Heart right ventricle (tissue), 16 donors: ENCODE results near the gene TMEM174. TPM values are rescaled to one million over a fixed set of nuclear protein-coding genes. Genes with fewer than 3 reads are reported as not detected.
"Not testable (repeated sequence)": the region's sequence is repeated elsewhere in the genome, so short reads cannot be mapped to it uniquely, and the experiment has no call there.

ENCODE experiments used
- ATAC-seq, 8 donors: fragments of 200-7000 bp; cut with Tn5 transposase; one replicate each; pipeline ENCODE4 v1.9.1; 2020; ENCODE audit warnings: mild to moderate bottlenecking in 8 of 8, moderate library complexity in 8 of 8, moderate number of reproducible peaks in 1 of 8
- DNase-seq, 2 donors: peaks; one replicate each; pipeline ENCODE4 v3.0.0-alpha.2; 2020
- H3K27ac ChIP-seq, 10 donors: fragments of 200-600 bp; sonication (generic) in 2 of 10; one replicate each; pipeline versions ENCODE4 v1.5.0 to v1.8.0; 2020 to 2022; ENCODE audit warnings: mild to moderate bottlenecking in 3 of 10
- H3K27me3 ChIP-seq, 7 donors: fragments of 200-600 bp; one replicate each; pipeline ENCODE4 v1.8.0; 2021 to 2022; ENCODE audit warnings: mild to moderate bottlenecking in 2 of 7
- H3K36me3 ChIP-seq, 9 donors: fragments of 200-600 bp; sonication (generic) in 1 of 9; one replicate each; pipeline versions ENCODE4 v1.5.0 to v1.8.0; 2020 to 2022; ENCODE audit warnings: mild to moderate bottlenecking in 2 of 9
- H3K4me1 ChIP-seq, 9 donors: fragments of 200-600 bp; sonication (generic) in 1 of 9; one replicate each; pipeline versions ENCODE4 v1.5.0 to v1.8.0; 2020 to 2022; ENCODE audit warnings: mild to moderate bottlenecking in 4 of 9
- H3K4me3 ChIP-seq, 10 donors: fragments of 200-600 bp; sonication (generic) in 2 of 10; one replicate each; pipeline versions ENCODE4 v1.5.0 to v1.8.0; 2020 to 2022; ENCODE audit warnings: mild to moderate bottlenecking in 7 of 10, moderate library complexity in 2 of 10
- H3K9me3 ChIP-seq, 11 donors: fragments of 200-600 bp in 10 of 11; sonication (generic) in 2 of 11; one replicate each; pipeline versions ENCODE4 v1.5.0 to v1.8.0; 2013 to 2022; ENCODE audit warnings: mild to moderate bottlenecking in 2 of 11, control low read depth in 1 of 11, moderate library complexity in 1 of 11
- WGBS, 2 donors: extraction: QIAGEN DNeasy Blood & Tissue Kit; methylation state at CpG; one replicate each; pipeline ENCODE4 v1.1.7; 2013; ENCODE audit warnings: inconsistent platforms in 1 of 2; 5-methylcytosine and 5-hydroxymethylcytosine counted together
- intact Hi-C, 10 donors: fragments of 100-400 bp; cut with DNase I; formaldehyde crosslinking; loops; one replicate each; pipeline versions ENCODE4 v1.11.1 to v1.14.2; 2022
- polyA plus RNA-seq, 2 donors: library from polyadenylated mRNA; stranded (reverse); fragments of 200-250 nt; gene quantifications; one replicate each; pipeline ENCODE4 v1.2.3, GENCODE V29; 2013
- total RNA-seq, 10 donors: library from RNA; stranded (reverse); fragmentation: NEBNext Ultra II Directional in 3 of 10; extraction: Animal tissue kit (Norgen Biotek cat#: 25700) in 3 of 10; gene quantifications; one replicate each; pipeline versions ENCODE4 v1.2.1 to v1.2.4, GENCODE V29; 2021 to 2023
- TF ChIP-seq, protein P1 (sequence below), 9 donors: fragments of 200-600 bp; sonication (generic) in 2 of 9; IDR thresholded peaks; one replicate each; pipeline versions ENCODE4 v1.5.0 to v1.8.0; 2021 to 2022; ENCODE audit warnings: antibody characterized with exemption in 9 of 9, mild to moderate bottlenecking in 5 of 9, moderate library complexity in 1 of 9
- donor health status: Arrhythmogenic right ventricular cardiomyopathy.
- donor health status: ischemic (EF 13 %, LVEDD 7.1; RV severe dilation, severe dysfunction).
- donor health status: healthy with polysubstance abuse.
- donor health status: DM: no; HTN: yes; CAD: no.
- donor health status: DM: no; HTN: no; CAD: no.
- donor health status: ischemic (EF 25% LVEDD 6.9; RV normal size, moderate dysfunction).
- donor health status: ischemic (EF 25% LVEDD 5.7; RV mildly dilated, moderate dysfunction).
- donor health status: healthy.
- donor health status: DM: yes; HTN: yes; CAD: no.
- donor health status: Ischemic cardiomyopathy.
- donor health status: ischemic (EF 35%, LVEDD 5.7; RV mildly dilated, moderate dysfunction).
- donor health status: nonischemic (EF 11% LVEDD 7.7; RV severe dilation, severe dysfunction).
- donor health status: DM: yes; HTN: yes; CAD: no.
- donor health status: PGD.
- donor health status: ischemic (EF 29% LVEDD 5.4; RV normal size, mild dysfunction).
- donor health status: nonischemic (EF 23%, LVEDD 6.1; RV moderate dilation, normal function).

The TMEM174 gene
- total and polyA plus RNA-seq, 12 donors: not detected

DNA sequence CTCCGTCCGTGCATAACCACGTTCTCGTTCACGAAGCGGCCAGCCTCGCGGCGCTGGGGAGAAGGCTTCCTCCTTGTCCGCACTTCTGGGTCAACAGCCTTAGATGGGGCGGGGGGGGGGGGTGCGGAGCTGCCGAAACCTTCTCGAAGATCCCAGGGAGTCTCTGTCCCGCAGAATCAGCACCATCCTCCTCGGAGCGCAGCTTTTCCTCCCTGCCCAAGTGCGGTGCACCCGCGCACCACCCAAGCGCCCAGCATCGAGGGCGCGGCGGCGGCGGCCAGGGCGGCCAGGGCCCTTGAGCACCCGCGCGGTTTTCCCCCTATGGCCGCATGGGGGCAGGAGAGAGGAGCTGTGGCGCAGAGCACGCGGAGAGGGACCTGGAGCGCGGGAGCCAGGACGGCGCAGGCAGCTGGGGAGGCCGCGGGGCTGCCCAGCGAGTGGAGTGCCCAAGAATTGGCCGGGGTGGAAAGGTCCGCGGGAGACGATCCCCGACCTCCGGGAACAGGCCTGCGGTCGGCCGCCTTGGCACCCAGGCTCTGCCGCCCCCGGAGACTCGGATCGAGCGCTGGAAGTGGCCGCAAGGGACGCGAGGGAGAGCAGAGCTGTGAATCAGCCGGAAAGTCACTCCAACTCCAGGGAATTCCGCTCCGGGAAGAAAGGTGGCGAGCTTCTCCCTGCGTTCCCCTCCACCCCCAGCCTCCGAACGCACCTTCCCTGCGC is 43.1 kb downstream of the TMEM174 start:
- 1% methylated on average over 60 to 67 of the region's 67 CpGs for WGBS, 2 donors
- peak overlapping the region; percentile 6 to 53 (median 40) for H3K4me3 ChIP-seq
- peaks cover 0 to 14% (median 9%) of the 10 kb centered on the region in 9 donors for H3K4me1 ChIP-seq
- intact Hi-C loops: loop anchor here in 8 of 10 donors (2.0 to 10.0 kb wide), 5 partner anchors 79 to 321 kb away; partner anchors contain the start of gene FOXD1 (in 2 of the 8)
- H3K27me3 ChIP-seq: peaks cover 5 to 99% (median 96%) of the 10 kb centered on the region in 7 donors
- ATAC-seq (peak; percentile 97 to 99 (median 98)), DNase-seq (peak; percentile 58 to 77)
- TF ChIP-seq, protein P1, sequence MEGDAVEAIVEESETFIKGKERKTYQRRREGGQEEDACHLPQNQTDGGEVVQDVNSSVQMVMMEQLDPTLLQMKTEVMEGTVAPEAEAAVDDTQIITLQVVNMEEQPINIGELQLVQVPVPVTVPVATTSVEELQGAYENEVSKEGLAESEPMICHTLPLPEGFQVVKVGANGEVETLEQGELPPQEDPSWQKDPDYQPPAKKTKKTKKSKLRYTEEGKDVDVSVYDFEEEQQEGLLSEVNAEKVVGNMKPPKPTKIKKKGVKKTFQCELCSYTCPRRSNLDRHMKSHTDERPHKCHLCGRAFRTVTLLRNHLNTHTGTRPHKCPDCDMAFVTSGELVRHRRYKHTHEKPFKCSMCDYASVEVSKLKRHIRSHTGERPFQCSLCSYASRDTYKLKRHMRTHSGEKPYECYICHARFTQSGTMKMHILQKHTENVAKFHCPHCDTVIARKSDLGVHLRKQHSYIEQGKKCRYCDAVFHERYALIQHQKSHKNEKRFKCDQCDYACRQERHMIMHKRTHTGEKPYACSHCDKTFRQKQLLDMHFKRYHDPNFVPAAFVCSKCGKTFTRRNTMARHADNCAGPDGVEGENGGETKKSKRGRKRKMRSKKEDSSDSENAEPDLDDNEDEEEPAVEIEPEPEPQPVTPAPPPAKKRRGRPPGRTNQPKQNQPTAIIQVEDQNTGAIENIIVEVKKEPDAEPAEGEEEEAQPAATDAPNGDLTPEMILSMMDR (IDR thresholded peaks at IDR 0.05): peak; percentile 54 to 88 (median 83)
- no peaks in the 10 kb centered on the region for H3K36me3 ChIP-seq
- peaks cover 0 to 9% (median 0%) of the 10 kb centered on the region in 11 donors for H3K9me3 ChIP-seq
- no peak overlapping the region for H3K27ac ChIP-seq

DNA sequence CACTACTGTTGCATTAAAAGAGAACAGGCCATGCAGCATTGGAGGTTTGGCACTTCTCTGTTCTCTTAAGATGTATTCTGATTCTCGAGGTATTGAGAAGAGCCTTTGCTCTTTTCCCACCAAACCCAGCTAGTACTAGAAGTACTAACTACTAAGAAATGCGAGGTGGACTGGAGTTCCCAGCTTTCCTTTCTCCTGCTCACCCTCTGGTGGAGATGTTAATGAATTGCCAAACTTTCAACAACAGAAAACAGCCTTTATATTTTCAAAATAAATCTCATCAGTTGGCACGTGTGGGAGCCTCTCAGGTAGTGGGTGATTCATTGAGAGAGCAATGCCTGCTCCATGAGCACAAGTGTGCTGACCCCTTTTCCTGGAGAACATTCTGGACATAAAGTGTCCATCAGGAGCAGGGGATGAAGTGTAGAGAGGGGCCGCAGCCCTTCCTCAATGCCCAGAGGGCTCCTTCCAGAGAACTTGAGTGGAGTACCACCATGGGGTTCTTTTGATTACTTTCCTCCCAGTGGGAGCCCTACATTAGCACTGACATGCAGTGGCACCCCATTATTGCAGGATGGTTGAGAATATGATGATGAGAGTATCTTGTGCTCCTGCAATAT is 45.7 kb downstream of the TMEM174 start:
- DNase-seq (no peak), ATAC-seq (no peak)
- Histone ChIP-seq H3K4me1 (peaks cover 0 to 14% (median 9%) of the 10 kb centered on the region in 9 donors), H3K4me3 (no peak overlapping the region), H3K27ac (no peak overlapping the region), H3K9me3 (no peaks in the 10 kb centered on the region), H3K36me3 (no peaks in the 10 kb centered on the region), H3K27me3 (peaks cover 5 to 100% (median 96%) of the 10 kb centered on the region in 7 donors)
- TF ChIP-seq, protein P1 (IDR thresholded peaks at IDR 0.05): no peak
- intact Hi-C loops: loop anchor here in 7 of 10 donors (5.0 to 10.0 kb wide), 4 partner anchors 76 to 319 kb away; partner anchors contain the start of gene FOXD1 (in 2 of the 7)
- WGBS, 2 donors: 45 to 49% methylated on average over 4 of the region's 4 CpGs

DNA sequence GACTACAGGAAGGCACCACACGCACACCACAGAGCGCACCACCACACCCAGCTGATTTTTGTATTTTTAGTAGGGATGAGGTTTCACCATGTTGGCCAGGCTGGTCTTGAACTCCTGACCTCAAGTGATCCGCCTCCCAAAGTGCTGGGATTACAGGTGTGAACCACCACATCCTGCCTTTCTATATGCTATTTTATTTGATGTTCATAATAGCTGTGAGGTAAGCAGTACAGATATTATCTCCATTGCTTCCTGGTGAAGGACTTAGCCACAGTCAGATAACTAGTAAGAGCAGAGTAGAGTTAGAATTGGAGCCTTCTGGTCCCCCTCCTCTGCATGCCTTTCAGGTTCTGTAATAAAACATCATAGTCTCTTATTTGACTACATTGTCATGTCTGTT is 46.3 kb downstream of the TMEM174 start:
- intact Hi-C loops: loop anchor here in 7 of 10 donors (5.0 to 10.0 kb wide), 4 partner anchors 75 to 318 kb away; partner anchors contain the start of gene FOXD1 (in 2 of the 7)
- WGBS, 2 donors: 86 to 91% methylated on average over 3 of the region's 3 CpGs
- not testable (repeated sequence) for H3K36me3 ChIP-seq, H3K27ac ChIP-seq, DNase-seq, H3K9me3 ChIP-seq, ATAC-seq, H3K4me3 ChIP-seq
- Histone ChIP-seq H3K27me3 (peaks cover 5 to 100% (median 95%) of the 10 kb centered on the region in 7 donors), H3K4me1 (peaks cover 0 to 14% (median 9%) of the 10 kb centered on the region in 9 donors)

DNA sequence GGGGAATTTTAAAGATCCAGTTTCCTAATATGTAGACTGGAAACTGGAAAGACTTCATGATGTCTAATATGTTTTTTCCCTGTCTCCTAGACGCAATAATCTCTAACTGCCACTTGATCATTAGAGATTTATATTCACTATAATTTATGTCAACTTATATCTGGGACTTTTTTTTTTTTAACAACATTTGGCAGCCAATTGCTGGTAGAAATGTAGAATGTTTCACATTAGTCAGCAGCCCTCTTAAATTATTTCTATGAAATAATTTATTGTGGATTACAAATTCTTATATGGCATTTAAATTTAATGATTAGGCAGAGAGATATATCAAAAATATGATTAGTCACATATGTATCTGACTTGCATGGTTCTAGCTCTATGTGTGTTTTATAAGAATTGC is 48.2 kb downstream of the TMEM174 start:
- WGBS, 2 donors: 85 to 92% methylated on average over 1 of the region's 1 CpG

More for the DNA sequence above, 48.2 kb downstream of the TMEM174 start:
- TF ChIP-seq, protein P1 (IDR thresholded peaks at IDR 0.05): no peak
- ATAC-seq (no peak), DNase-seq (no peak)
- H3K36me3 ChIP-seq: no peaks in the 10 kb centered on the region
- H3K4me3 ChIP-seq: no peak overlapping the region
- no peak overlapping the region for H3K27ac ChIP-seq
- peaks cover 5 to 100% (median 94%) of the 10 kb centered on the region in 7 donors for H3K27me3 ChIP-seq
- intact Hi-C loops: no loop called here
- H3K4me1 ChIP-seq: peaks cover 0 to 5% (median 4%) of the 10 kb centered on the region in 9 donors
- no peaks in the 10 kb centered on the region for H3K9me3 ChIP-seq
